BLaER1 (cell line): ENCODE results near the gene SKI.

Experiments used
- H3K27ac ChIP-seq: shearing (Covaris generic); formaldehyde crosslinking; 2 replicates; pipeline ENCODE4 v1.8.1; 2022
- H3K27me3 ChIP-seq: shearing (Covaris generic); formaldehyde crosslinking; 2 replicates; pipeline ENCODE4 v1.8.1; 2022
- H3K36me3 ChIP-seq: shearing (Covaris generic); formaldehyde crosslinking; 2 replicates; pipeline ENCODE4 v1.8.1; 2022
- H3K4me1 ChIP-seq: shearing (Covaris generic); formaldehyde crosslinking; 2 replicates; pipeline ENCODE4 v1.8.1; 2022
- H3K4me2 ChIP-seq: shearing (Covaris generic); formaldehyde crosslinking; 2 replicates; pipeline ENCODE4 v1.8.1; 2022
- H3K4me3 ChIP-seq: shearing (Covaris generic); formaldehyde crosslinking; 2 replicates; pipeline ENCODE4 v1.8.1; 2022
- H3K9ac ChIP-seq: shearing (Covaris generic); formaldehyde crosslinking; 2 replicates; pipeline ENCODE4 v1.8.1; 2022
- H3K9me3 ChIP-seq: shearing (Covaris generic); formaldehyde crosslinking; 2 replicates; pipeline ENCODE4 v1.8.1; 2022
- H4K20me1 ChIP-seq: shearing (Covaris generic); formaldehyde crosslinking; 2 replicates; pipeline ENCODE4 v1.8.1; 2022
- Cebpa-rat ChIP-seq: shearing (Covaris generic); IDR thresholded peaks from 2 replicates; pipeline ENCODE4 v1.8.1; 2022

The SKI gene

DNA sequence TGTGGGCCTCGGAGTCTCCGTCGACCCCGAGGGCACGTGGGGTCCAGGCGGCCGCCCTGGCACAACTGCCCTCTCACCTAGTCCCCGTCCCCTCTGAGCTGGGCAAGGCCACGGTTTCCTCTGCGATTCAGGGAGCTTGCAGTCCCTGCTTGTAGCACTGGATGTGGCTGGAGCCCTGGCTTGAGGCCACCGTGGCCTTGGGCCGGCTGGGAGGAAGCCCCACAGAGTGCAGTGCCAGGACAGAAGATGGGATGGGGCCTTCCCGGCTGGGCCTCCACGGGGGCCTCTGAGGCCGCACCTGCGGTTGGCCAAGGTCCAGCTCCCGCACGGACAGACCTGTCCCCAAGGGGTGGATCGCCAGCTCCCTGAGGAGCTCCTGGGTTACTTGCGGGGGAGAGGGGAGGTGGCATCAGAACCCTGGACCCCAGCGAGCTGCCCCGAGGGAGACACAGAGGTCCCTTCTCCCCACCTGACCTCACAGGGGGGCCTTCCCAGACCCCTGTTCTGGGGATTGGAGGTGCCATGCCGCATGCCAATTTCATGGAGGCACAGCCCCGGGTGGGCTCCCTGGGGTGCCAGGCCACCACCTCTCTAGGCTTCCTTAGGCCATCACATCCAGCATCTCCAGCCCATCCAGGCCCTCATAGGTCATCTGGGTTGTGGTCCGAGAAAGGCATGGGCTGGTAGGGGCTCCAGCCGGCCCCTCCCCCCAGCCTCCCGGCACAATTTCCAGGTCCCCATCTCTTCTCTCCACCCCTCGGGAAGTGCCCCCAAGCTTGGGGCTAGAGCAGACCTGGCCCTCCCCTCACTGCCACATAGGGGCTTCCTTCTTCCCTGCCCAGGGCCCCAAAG is 82.4 kb downstream of the SKI start:
- Histone ChIP-seq H3K4me2 (peak overlapping the region; percentile 74), H3K27ac (no peak overlapping the region), H3K4me1 (peaks cover 83% of the 10 kb centered on the region)

GRCh38 chr1:2311184-2312032 is 83.3 kb downstream of the SKI start:
- Histone ChIP-seq H3K36me3 (peaks cover 21% of the 10 kb centered on the region), H3K27ac (no peak overlapping the region), H3K27me3 (peaks cover 4% of the 10 kb centered on the region; the same call in 1 of the 2 replicates), H3K9me3 (no peaks in the 10 kb centered on the region), H3K4me3 (no peak overlapping the region), H3K4me2 (peak overlapping the region; percentile 74), H4K20me1 (peaks cover 37% of the 10 kb centered on the region), H3K9ac (no peak overlapping the region; the same call in 1 of the 2 replicates), H3K4me1 (peaks cover 84% of the 10 kb centered on the region)
- no peak for TF ChIP-seq Cebpa-rat

More for the DNA sequence above, 82.4 kb downstream of the SKI start:
- H3K27me3 ChIP-seq = peaks cover 4% of the 10 kb centered on the region; the same call in 1 of the 2 replicates
- TF ChIP-seq Cebpa-rat = no peak
- no peak overlapping the region for H3K4me3 ChIP-seq
- H3K36me3 ChIP-seq = peaks cover 30% of the 10 kb centered on the region
- peaks cover 40% of the 10 kb centered on the region for H4K20me1 ChIP-seq
- H3K9ac ChIP-seq = no peak overlapping the region; the same call in 1 of the 2 replicates
- H3K9me3 ChIP-seq = no peaks in the 10 kb centered on the region

- Histone ChIP-seq H3K27ac (no peak overlapping the region), H3K27me3 (peaks cover 4% of the 10 kb centered on the region; the same call in 1 of the 2 replicates), H3K4me1 (peaks cover 82% of the 10 kb centered on the region), H3K36me3 (peaks cover 15% of the 10 kb centered on the region), H3K4me2 (peak overlapping the region; percentile 74), H3K9me3 (no peaks in the 10 kb centered on the region), H3K9ac (no peak overlapping the region), H3K4me3 (no peak overlapping the region), H4K20me1 (peaks cover 33% of the 10 kb centered on the region)
- no peak for TF ChIP-seq Cebpa-rat
These were observed 84.0 kb downstream of the SKI start for GRCh38 chr1:2312160-2312514.

DNA sequence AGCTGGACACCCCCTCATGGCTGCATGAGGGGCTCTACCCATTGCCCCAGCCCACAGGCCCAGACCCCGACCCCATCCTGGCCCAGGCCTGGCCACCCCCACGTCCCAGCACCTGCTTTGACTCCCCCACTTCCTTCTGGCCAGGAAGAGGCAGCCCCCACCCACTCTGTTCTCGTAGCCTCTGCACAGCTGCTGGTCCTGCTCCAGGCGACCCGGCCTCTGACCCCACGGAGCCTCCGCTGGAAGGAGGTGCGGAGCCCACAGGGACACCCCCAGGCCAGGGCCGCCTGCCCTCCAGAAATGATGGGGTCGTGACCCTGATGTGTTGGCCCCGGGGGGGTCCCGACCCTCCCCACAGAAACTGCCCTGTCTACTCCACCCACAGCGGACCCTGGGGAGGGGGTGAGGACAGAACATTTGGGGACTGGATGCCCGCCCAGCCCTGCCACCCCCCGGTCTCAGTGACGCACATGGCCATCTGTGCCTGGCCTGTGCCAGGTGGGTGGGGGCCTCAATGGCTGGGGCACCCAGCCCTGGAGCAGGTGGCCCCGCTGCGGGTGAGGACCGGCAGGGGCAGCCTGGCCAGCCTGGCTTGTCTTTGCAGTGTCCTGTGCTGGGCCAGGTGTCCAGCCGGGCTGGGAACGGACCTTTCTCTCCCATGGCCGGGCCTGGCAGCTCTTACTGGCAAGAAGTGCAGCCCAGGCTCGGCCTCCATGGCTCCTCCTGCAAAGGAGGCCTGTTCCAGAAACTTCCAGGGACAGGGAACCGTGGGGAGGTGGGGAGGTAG is 84.6 kb downstream of the SKI start:
- H3K4me3 ChIP-seq = no peak overlapping the region
- TF ChIP-seq Cebpa-rat = no peak
- H4K20me1 ChIP-seq = peaks cover 33% of the 10 kb centered on the region
- H3K36me3 ChIP-seq = peaks cover 11% of the 10 kb centered on the region; the same call in 1 of the 2 replicates
- H3K9ac ChIP-seq = no peak overlapping the region
- no peaks in the 10 kb centered on the region for H3K9me3 ChIP-seq
- no peak overlapping the region for H3K27ac ChIP-seq
- peaks cover 4% of the 10 kb centered on the region; the same call in 1 of the 2 replicates for H3K27me3 ChIP-seq
- peaks cover 82% of the 10 kb centered on the region for H3K4me1 ChIP-seq
- peak overlapping the region; percentile 74 for H3K4me2 ChIP-seq

DNA sequence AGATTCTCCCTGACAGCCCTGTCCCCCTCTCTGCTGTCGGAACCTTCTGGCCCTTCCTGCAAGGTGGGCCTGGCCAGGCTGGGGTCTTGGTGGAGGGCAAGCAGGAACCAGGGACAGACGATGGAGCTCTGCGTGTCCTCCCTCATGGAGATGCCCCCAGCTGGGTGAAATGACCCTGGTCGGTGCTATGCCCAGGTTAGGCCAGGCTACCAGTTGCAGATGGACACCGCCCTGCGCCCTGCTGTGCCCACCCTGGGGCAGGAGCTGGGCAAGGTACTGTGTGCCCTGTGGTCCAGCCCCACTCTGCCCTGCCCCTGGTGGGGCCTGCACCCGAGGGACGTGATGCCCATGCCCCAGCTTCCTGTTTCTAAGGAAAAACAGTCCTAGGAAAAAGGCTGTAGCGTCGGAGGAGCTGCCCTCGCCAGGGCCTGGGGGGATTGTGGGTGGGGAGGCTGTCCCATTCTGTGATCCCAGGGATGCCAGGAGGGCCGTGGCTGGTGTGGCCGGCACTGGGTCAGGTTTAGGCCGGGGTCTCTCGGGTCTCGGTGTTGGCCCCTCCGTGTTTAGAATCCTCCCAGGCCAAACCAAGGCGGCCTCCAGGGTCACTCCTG is 85.6 kb downstream of the SKI start:
- H3K9me3 ChIP-seq = no peaks in the 10 kb centered on the region

GRCh38 chr1:2314273-2314802 is 86.2 kb downstream of the SKI start:
- peak overlapping the region; percentile 52; the same call in 1 of the 2 replicates for H3K4me3 ChIP-seq
- H4K20me1 ChIP-seq = peaks cover 29% of the 10 kb centered on the region
- no peak for TF ChIP-seq Cebpa-rat
- H3K9me3 ChIP-seq = no peaks in the 10 kb centered on the region
- H3K27me3 ChIP-seq = peaks cover 14% of the 10 kb centered on the region
- 0 out of 2 replicates have a peak overlapping the region, but pooled peaks have one; percentile 19 for H3K9ac ChIP-seq
- H3K36me3 ChIP-seq = no peaks in the 10 kb centered on the region
- peaks cover 85% of the 10 kb centered on the region for H3K4me1 ChIP-seq
- peak overlapping the region; percentile 74 for H3K4me2 ChIP-seq
- H3K27ac ChIP-seq = peak overlapping the region; percentile 26; the same call in 1 of the 2 replicates

More for the DNA sequence above, 85.6 kb downstream of the SKI start:
- H3K4me2 ChIP-seq = peak overlapping the region; percentile 74
- H3K27me3 ChIP-seq = peaks cover 8% of the 10 kb centered on the region; the same call in 1 of the 2 replicates
- 0 out of 2 replicates have a peak overlapping the region, but pooled peaks have one; percentile 26 for H3K27ac ChIP-seq
- peaks cover 82% of the 10 kb centered on the region for H3K4me1 ChIP-seq
- H3K36me3 ChIP-seq = peaks cover 3% of the 10 kb centered on the region; the same call in 1 of the 2 replicates
- no peak overlapping the region for H3K9ac ChIP-seq
- H4K20me1 ChIP-seq = peaks cover 28% of the 10 kb centered on the region
- no peak for TF ChIP-seq Cebpa-rat
- 0 out of 2 replicates have a peak overlapping the region, but pooled peaks have one; percentile 52 for H3K4me3 ChIP-seq

DNA sequence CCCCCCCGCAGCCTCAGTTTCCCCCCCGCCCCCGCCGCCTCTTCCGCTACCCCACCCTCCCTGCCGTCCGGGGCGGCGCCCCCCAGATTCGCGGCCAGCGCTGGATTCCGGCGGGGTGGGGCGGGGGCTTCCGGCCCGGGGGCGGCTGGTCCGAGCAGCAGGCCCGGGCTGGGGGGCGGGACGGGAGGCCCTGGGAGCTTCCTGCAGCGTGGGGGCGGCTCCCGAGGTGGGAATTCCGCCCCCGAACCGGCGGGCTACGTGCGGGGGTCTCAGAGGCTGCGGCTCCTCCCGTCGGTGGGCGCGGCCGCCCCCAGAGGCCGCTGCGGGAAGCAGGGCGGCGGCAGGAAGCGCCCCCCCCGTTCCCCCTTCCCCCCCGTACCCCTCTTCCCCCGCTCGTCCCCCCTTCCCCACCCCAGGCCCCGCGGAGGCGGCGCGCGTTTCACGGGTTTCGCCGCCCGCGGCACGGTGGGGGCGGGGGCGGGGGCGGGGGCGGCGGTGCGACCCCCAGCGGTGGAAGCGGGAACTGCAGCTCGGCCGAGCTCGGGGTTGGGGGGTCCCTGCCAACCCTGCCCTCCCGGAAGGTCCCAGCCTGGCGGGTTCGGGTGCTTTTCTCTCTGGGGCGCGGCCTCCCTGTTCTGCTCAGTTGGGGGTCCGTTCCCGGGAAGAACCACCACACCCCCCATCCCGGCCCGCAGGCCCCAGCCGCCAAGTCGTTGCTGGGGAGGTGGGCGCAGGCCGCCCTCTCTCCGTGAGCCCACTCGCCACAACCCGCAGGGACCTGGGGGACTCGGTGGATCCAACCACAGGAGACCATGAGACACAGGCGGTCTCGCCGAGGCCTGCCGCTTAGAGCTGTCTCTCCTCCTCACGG is 86.9 kb downstream of the SKI start:
- Histone ChIP-seq H3K9ac (peak overlapping the region; percentile 71), H3K27me3 (peaks cover 19% of the 10 kb centered on the region), H3K4me1 (peaks cover 88% of the 10 kb centered on the region), H3K4me3 (peak overlapping the region; percentile 63), H4K20me1 (peaks cover 32% of the 10 kb centered on the region), H3K9me3 (no peaks in the 10 kb centered on the region), H3K4me2 (peak overlapping the region; percentile 98), H3K27ac (peak overlapping the region; percentile 79), H3K36me3 (no peaks in the 10 kb centered on the region)
- no peak for TF ChIP-seq Cebpa-rat
